K562 (cell line): ENCODE results near the gene NKAPL. TPM values are rescaled to one million over a fixed set of nuclear protein-coding genes. Genes with fewer than 3 reads are reported as not detected.

Experiments
- CBFA2T3 ChIP-seq: fragments of 450-650 bp; IDR thresholded peaks from 2 replicates; pipeline ENCODE4 v1.6.1; 2017
- ELK3 ChIP-seq: fragments of 450-650 bp; formaldehyde crosslinking; IDR thresholded peaks from 2 replicates; pipeline ENCODE4 v1.4.0; 2020; ENCODE audit warnings: mild to moderate bottlenecking
- FOXJ3 ChIP-seq: sonication (generic); formaldehyde crosslinking; IDR thresholded peaks from 2 replicates; pipeline ENCODE4 v1.4.0; 2020; ENCODE audit warnings: mild to moderate bottlenecking, missing genetic modification reagents
- HMG20B ChIP-seq: fragments of 250-450 bp; sonication (Bioruptor Pico); IDR thresholded peaks from 2 replicates; pipeline ENCODE4 v1.5.0; 2021; ENCODE audit warnings: mild to moderate bottlenecking
- NCOA4 ChIP-seq: fragments of 450-650 bp; IDR thresholded peaks from 2 replicates; pipeline ENCODE4 v1.6.1; 2018; ENCODE audit warnings: mild to moderate bottlenecking; ENCODE audit not compliant: partially characterized antibody
- POLR2B ChIP-seq: fragments of 450-650 bp; IDR thresholded peaks from 2 replicates; pipeline ENCODE4 v1.6.1; 2018; ENCODE audit warnings: low read depth; ENCODE audit not compliant: partially characterized antibody
- XRCC3 ChIP-seq: fragments of 450-650 bp; IDR thresholded peaks from 2 replicates; pipeline ENCODE4 v1.6.1; 2017; ENCODE audit warnings: mild to moderate bottlenecking, moderate library complexity
- ZBTB12 ChIP-seq: fragments of 250-450 bp; sonication (Bioruptor Pico); IDR thresholded peaks from 2 replicates; pipeline ENCODE4 v1.4.0; 2020
- ZNF133 ChIP-seq: fragments of 250-450 bp; sonication (Bioruptor Pico); IDR thresholded peaks from 2 replicates; pipeline ENCODE4 v1.4.0; 2020; ENCODE audit warnings: mild to moderate bottlenecking
- ZNF696 ChIP-seq: fragments of 250-450 bp; sonication (Bioruptor Pico); conservative IDR thresholded peaks from 2 replicates; pipeline ENCODE4 v1.4.0; 2020; ENCODE audit warnings: mild to moderate bottlenecking, moderate library complexity
- polyA plus RNA-seq, 8 experiments: library from polyadenylated mRNA; depleted of rRNA in 4 of 8; stranded (reverse) in 5 of 8; unstranded in 3 of 8; fragments of >200 nt; fragmentation: Nextera tagmentation in 2 of 8; fragmentation: Illumina TruSeq in 1 of 8; extraction: Ambion mirVana in 2 of 8; extraction: Trizol in 1 of 8; gene quantifications; 2 replicates each; pipeline versions ENCODE4 v1.2.1 to v1.2.3, GENCODE V29; 2011 to 2014; ENCODE audit warnings: inconsistent platforms in 1 of 8, missing spikeins in 1 of 8
- total RNA-seq, 7 experiments: library from RNA; depleted of rRNA in 6 of 7; stranded (reverse); fragments of >200 nt in 6 of 7; fragmentation: Illumina TruSeq in 2 of 7; extraction: Trizol in 2 of 7; gene quantifications; 2 replicates each; pipeline versions ENCODE4 v1.2.1 to v1.2.3, GENCODE V29; 2011 to 2021; ENCODE audit warnings: low replicate concordance in 1 of 7
- TF ChIP-seq, protein P1 (sequence below): fragments of 450-650 bp; IDR thresholded peaks from 2 replicates; pipeline ENCODE4 v1.6.1; 2018; ENCODE audit not compliant: partially characterized antibody
- TF ChIP-seq, protein P2 (sequence below): sonication (generic); formaldehyde crosslinking; IDR thresholded peaks from 2 replicates; pipeline ENCODE4 v1.8.0; 2022; ENCODE audit warnings: mild to moderate bottlenecking, missing genetic modification reagents
- TF ChIP-seq, protein P3 (sequence below): fragments of 150-350 bp; IDR thresholded peaks from 2 replicates; pipeline ENCODE4 v1.6.1; 2014; ENCODE audit warnings: low read depth, mild to moderate bottlenecking, low read length, borderline replicate concordance

The NKAPL gene
- total and polyA plus RNA-seq, 9 of the 15 experiments (the other 6 are each of a cell fraction or from before 2014, with no cell fraction given) = not detected

- TF ChIP-seq ZBTB12 (CRISPR knock-in tag) = 0 out of 2 replicates have a peak, but pooled peaks have one; percentile 19
- no peak for TF ChIP-seq ZNF133 (CRISPR knock-in tag)
- TF ChIP-seq ZNF696 (CRISPR knock-in tag) = no peak
- TF ChIP-seq POLR2B = peak; percentile 78
- TF ChIP-seq NCOA4 = no peak
- 0 out of 2 replicates have a peak, but pooled peaks have one; percentile 19 for TF ChIP-seq CBFA2T3
- TF ChIP-seq, protein P1, sequence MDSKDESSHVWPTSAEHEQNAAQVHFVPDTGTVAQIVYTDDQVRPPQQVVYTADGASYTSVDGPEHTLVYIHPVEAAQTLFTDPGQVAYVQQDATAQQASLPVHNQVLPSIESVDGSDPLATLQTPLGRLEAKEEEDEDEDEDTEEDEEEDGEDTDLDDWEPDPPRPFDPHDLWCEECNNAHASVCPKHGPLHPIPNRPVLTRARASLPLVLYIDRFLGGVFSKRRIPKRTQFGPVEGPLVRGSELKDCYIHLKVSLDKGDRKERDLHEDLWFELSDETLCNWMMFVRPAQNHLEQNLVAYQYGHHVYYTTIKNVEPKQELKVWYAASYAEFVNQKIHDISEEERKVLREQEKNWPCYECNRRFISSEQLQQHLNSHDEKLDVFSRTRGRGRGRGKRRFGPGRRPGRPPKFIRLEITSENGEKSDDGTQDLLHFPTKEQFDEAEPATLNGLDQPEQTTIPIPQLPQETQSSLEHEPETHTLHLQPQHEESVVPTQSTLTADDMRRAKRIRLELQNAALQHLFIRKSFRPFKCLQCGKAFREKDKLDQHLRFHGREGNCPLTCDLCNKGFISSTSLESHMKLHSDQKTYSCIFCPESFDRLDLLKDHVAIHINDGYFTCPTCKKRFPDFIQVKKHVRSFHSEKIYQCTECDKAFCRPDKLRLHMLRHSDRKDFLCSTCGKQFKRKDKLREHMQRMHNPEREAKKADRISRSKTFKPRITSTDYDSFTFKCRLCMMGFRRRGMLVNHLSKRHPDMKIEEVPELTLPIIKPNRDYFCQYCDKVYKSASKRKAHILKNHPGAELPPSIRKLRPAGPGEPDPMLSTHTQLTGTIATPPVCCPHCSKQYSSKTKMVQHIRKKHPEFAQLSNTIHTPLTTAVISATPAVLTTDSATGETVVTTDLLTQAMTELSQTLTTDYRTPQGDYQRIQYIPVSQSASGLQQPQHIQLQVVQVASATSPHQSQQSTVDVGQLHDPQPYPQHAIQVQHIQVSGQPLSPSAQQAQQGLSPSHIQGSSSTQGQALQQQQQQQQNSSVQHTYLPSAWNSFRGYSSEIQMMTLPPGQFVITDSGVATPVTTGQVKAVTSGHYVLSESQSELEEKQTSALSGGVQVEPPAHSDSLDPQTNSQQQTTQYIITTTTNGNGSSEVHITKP = no peak
- TF ChIP-seq HMG20B (CRISPR knock-in tag) = no peak
- TF ChIP-seq XRCC3 = no peak
- TF ChIP-seq, protein P2, sequence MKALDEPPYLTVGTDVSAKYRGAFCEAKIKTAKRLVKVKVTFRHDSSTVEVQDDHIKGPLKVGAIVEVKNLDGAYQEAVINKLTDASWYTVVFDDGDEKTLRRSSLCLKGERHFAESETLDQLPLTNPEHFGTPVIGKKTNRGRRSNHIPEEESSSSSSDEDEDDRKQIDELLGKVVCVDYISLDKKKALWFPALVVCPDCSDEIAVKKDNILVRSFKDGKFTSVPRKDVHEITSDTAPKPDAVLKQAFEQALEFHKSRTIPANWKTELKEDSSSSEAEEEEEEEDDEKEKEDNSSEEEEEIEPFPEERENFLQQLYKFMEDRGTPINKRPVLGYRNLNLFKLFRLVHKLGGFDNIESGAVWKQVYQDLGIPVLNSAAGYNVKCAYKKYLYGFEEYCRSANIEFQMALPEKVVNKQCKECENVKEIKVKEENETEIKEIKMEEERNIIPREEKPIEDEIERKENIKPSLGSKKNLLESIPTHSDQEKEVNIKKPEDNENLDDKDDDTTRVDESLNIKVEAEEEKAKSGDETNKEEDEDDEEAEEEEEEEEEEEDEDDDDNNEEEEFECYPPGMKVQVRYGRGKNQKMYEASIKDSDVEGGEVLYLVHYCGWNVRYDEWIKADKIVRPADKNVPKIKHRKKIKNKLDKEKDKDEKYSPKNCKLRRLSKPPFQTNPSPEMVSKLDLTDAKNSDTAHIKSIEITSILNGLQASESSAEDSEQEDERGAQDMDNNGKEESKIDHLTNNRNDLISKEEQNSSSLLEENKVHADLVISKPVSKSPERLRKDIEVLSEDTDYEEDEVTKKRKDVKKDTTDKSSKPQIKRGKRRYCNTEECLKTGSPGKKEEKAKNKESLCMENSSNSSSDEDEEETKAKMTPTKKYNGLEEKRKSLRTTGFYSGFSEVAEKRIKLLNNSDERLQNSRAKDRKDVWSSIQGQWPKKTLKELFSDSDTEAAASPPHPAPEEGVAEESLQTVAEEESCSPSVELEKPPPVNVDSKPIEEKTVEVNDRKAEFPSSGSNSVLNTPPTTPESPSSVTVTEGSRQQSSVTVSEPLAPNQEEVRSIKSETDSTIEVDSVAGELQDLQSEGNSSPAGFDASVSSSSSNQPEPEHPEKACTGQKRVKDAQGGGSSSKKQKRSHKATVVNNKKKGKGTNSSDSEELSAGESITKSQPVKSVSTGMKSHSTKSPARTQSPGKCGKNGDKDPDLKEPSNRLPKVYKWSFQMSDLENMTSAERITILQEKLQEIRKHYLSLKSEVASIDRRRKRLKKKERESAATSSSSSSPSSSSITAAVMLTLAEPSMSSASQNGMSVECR (CRISPR knock-in tag) = no peak
- TF ChIP-seq ELK3 = no peak
- TF ChIP-seq, protein P3, sequence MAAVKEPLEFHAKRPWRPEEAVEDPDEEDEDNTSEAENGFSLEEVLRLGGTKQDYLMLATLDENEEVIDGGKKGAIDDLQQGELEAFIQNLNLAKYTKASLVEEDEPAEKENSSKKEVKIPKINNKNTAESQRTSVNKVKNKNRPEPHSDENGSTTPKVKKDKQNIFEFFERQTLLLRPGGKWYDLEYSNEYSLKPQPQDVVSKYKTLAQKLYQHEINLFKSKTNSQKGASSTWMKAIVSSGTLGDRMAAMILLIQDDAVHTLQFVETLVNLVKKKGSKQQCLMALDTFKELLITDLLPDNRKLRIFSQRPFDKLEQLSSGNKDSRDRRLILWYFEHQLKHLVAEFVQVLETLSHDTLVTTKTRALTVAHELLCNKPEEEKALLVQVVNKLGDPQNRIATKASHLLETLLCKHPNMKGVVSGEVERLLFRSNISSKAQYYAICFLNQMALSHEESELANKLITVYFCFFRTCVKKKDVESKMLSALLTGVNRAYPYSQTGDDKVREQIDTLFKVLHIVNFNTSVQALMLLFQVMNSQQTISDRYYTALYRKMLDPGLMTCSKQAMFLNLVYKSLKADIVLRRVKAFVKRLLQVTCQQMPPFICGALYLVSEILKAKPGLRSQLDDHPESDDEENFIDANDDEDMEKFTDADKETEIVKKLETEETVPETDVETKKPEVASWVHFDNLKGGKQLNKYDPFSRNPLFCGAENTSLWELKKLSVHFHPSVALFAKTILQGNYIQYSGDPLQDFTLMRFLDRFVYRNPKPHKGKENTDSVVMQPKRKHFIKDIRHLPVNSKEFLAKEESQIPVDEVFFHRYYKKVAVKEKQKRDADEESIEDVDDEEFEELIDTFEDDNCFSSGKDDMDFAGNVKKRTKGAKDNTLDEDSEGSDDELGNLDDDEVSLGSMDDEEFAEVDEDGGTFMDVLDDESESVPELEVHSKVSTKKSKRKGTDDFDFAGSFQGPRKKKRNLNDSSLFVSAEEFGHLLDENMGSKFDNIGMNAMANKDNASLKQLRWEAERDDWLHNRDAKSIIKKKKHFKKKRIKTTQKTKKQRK = no peak
- TF ChIP-seq FOXJ3 (CRISPR knock-in tag) = no peak
These were observed 38.6 kb upstream of the NKAPL start (continued) for GRCh38 chr6:28220257-28221133.
